ENCODE results near the gene AKAP6.

DNA sequence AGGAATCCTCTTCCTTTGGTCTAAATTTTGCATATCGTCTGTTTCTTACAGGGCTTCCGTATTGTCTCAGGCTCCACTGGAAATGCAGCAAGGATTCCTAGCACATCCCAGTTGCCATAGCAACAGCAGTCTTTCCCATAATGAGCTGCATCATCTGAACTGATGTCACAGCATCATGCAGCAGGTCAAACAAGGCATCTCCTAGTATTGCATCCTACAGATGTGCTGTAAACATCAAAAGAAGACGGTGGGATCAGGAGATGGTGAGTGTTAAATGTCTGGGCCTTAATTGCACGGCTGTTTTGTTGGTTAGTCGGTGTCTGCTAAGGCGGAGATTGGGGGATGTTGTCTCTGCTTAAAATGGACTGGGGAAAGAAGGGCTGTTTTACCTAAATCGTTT, at the start of gene AKAP6:
- TF ChIP-seq CTCF (IDR thresholded peaks at IDR 0.05) (no peak), POLR2AphosphoS5 (IDR thresholded peaks at IDR 0.05) (no peak), EP300 (IDR thresholded peaks at IDR 0.05) (no peak), POLR2A (IDR thresholded peaks at IDR 0.05) (no peak)
